MM.1S (cell line): Measurements from ENCODE around the gene SCP2.

Source experiments
- CTCF ChIP-seq: fragments of 300-600 bp; sonication (generic); IDR thresholded peaks from 2 replicates; pipeline ENCODE4 v1.5.1; 2016; ENCODE audit warnings: antibody characterized with exemption, low read length, mixed read lengths
- EZH2 ChIP-seq: fragments of 300-600 bp; sonication (generic); optimal IDR thresholded peaks from 2 replicates; pipeline ENCODE3; 2017; ENCODE audit warnings: low read depth, mild to moderate bottlenecking, antibody characterized with exemption, low read length, mixed read lengths
- EZH2phosphoT487 ChIP-seq: fragments of 300-600 bp; sonication (generic); IDR thresholded peaks from 2 replicates; pipeline ENCODE4 v1.6.1; 2018; ENCODE audit warnings: antibody characterized with exemption, low read length

GRCh38 chr1:53060579-53060978, 133.5 kb downstream of the SCP2 start:
- TF ChIP-seq CTCF (no peak), EZH2 (no peak), EZH2phosphoT487 (no peak)
